HepG2 (cell line): ENCODE results near the gene SRRM1. TPM values are rescaled to one million over a fixed set of nuclear protein-coding genes. Genes with fewer than 3 reads are reported as not detected.

Experiments used
- ATAC-seq: fragments of 200-7000 bp; cut with Tn5 transposase; 3 replicates; pipeline ENCODE4 v1.9.1; 2020; ENCODE audit warnings: mild to moderate bottlenecking, moderate library complexity
- BruUV-seq: library from RNA; stranded (reverse); fragments of 400-500 nt; replicated peaks from 2 replicates; lab custom pipeline; 2021; lab: Mats Ljungman, UMichigan
- CTCF ChIA-PET: fragments of 300-600 bp; formaldehyde crosslinking; extraction: SDS; loops from one replicate; lab custom pipeline; 2021; ENCODE audit warnings: low total read pairs, inconsistent platforms, low intra/inter-chr PET ratio; lab: Yijun Ruan, JAX
- POLR2A ChIA-PET: fragments of 350-600 bp; sonication (Branson Sonifier 250); formaldehyde crosslinking; loops from one replicate; lab custom pipeline; 2020; ENCODE audit warnings: antibody characterized with exemption, inconsistent platforms; lab: Yijun Ruan, JAX
- DNase-seq: peaks from one replicate; pipeline ENCODE4 v3.0.0-alpha.2; 2015; ENCODE audit warnings: low spot score
- FAIRE-seq: peaks from 3 replicates; lab custom pipeline; 2011; peaks lifted over from hg19 to GRCh38; lab: Jason Lieb, UNC
- H2AFZ ChIP-seq: one replicate; pipeline ENCODE4 v1.6.1; 2011; ENCODE audit warnings: low read length, inconsistent platforms
- H3K27ac ChIP-seq: fragments of 300-600 bp; 3 replicates; pipeline ENCODE4 v1.8.0; 2011; ENCODE audit warnings: mixed run types, mild to moderate bottlenecking, mixed read lengths, low read length, inconsistent platforms; ENCODE audit not compliant: insufficient read depth; ENCODE audit errors: extremely low read length
- H3K27me3 ChIP-seq, 2 experiments: fragments of 200-600 bp in 1 of 2; 2 replicates in 1 of 2; 3 replicates in 1 of 2; pipeline versions ENCODE4 v1.6.0 to v1.8.0; 2011; ENCODE audit warnings: low read length in 2 of 2, mild to moderate bottlenecking in 2 of 2, moderate library complexity in 2 of 2, inconsistent platforms in 1 of 2; ENCODE audit not compliant: insufficient read depth in 2 of 2, control insufficient read depth in 1 of 2
- H3K36me3 ChIP-seq, 2 experiments: fragments of 200-600 bp in 1 of 2; replicated peaks in 1 of 2; 2 replicates in 1 of 2; 3 replicates in 1 of 2; pipeline versions ENCODE4 v1.5.1 to v1.8.0; 2011; ENCODE audit warnings: low read length in 2 of 2, inconsistent platforms in 1 of 2; ENCODE audit not compliant: insufficient read depth in 2 of 2, control insufficient read depth in 1 of 2
- H3K4me1 ChIP-seq: 2 replicates; pipeline ENCODE4 v1.5.1; 2012; ENCODE audit warnings: low read length, inconsistent platforms; ENCODE audit not compliant: insufficient read depth
- H3K4me2 ChIP-seq: 2 replicates; pipeline ENCODE4 v1.6.0; 2011; ENCODE audit warnings: low read depth, low read length, inconsistent platforms
- H3K4me3 ChIP-seq, 3 experiments: fragments of 200-600 bp in 1 of 3; sonication (generic), shearing (Covaris generic) in 1 of 3; replicated peaks in 1 of 3; 2 replicates each; pipeline ENCODE4 v1.5.1; 2011 to 2016; ENCODE audit warnings: low read length in 3 of 3, inconsistent platforms in 2 of 3, low read depth in 2 of 3, mild to moderate bottlenecking in 2 of 3, control low read depth in 1 of 3, mixed read lengths in 1 of 3; ENCODE audit not compliant: insufficient read depth in 1 of 3
- H3K79me2 ChIP-seq: one replicate; pipeline ENCODE4 v1.6.1; 2011; ENCODE audit warnings: low read length, inconsistent platforms; ENCODE audit not compliant: insufficient read depth
- H3K9ac ChIP-seq: 2 replicates; pipeline ENCODE4 v1.6.0; 2011; ENCODE audit warnings: mild to moderate bottlenecking, low read depth, low read length, inconsistent platforms; ENCODE audit not compliant: insufficient read depth
- H3K9me3 ChIP-seq: 2 replicates; pipeline ENCODE4 v1.5.1; 2012; ENCODE audit warnings: mild to moderate bottlenecking, low read length
- H4K20me1 ChIP-seq: 2 replicates; pipeline ENCODE4 v1.6.0; 2011; ENCODE audit warnings: inconsistent platforms, mild to moderate bottlenecking, low read length, moderate library complexity; ENCODE audit not compliant: insufficient read depth
- DMAP1 ChIP-seq: IDR thresholded peaks from 2 replicates; pipeline ENCODE4 v1.6.1; 2016
- FIP1L1 ChIP-seq: fragments of 200-400 bp; formaldehyde crosslinking; IDR thresholded peaks from 2 replicates; pipeline ENCODE4 v1.6.1; 2018; ENCODE audit warnings: low read depth, mild to moderate bottlenecking, low read length, moderate library complexity, borderline replicate concordance; ENCODE audit not compliant: insufficient read depth
- LCORL ChIP-seq, 2 experiments: fragments of 450-650 bp in 1 of 2; sonication (generic) in 1 of 2; formaldehyde crosslinking in 1 of 2; IDR thresholded peaks; 2 replicates each; pipeline versions ENCODE4 v1.5.0 to v1.6.1; 2017 to 2020; ENCODE audit warnings: antibody characterized with exemption in 1 of 2, missing genetic modification reagents in 1 of 2
- TAF1 ChIP-seq: sonication (generic); formaldehyde crosslinking; IDR thresholded peaks from 2 replicates; pipeline ENCODE4 v1.4.0; 2020; ENCODE audit warnings: missing genetic modification reagents
- ZBTB7B ChIP-seq: sonication (generic); formaldehyde crosslinking; IDR thresholded peaks from 2 replicates; pipeline ENCODE4 v1.4.0; 2020; ENCODE audit warnings: missing genetic modification reagents
- ZIK1 ChIP-seq: sonication (generic); formaldehyde crosslinking; IDR thresholded peaks from 2 replicates; pipeline ENCODE4 v1.5.0; 2020; ENCODE audit warnings: mild to moderate bottlenecking, low read depth, missing genetic modification reagents, borderline replicate concordance
- ZMAT3 ChIP-seq: sonication (generic); formaldehyde crosslinking; conservative IDR thresholded peaks from 2 replicates; pipeline ENCODE4 v1.7.0; 2021; ENCODE audit warnings: missing genetic modification reagents
- ZMYM2 ChIP-seq: sonication (generic); formaldehyde crosslinking; IDR thresholded peaks from 2 replicates; pipeline ENCODE4 v1.8.0; 2022; ENCODE audit warnings: mild to moderate bottlenecking, missing genetic modification reagents
- ZNF564 ChIP-seq: sonication (generic); formaldehyde crosslinking; IDR thresholded peaks from 2 replicates; pipeline ENCODE4 v1.8.1; 2023; ENCODE audit warnings: mild to moderate bottlenecking, missing genetic modification reagents
- ZNF672 ChIP-seq: sonication (generic); formaldehyde crosslinking; IDR thresholded peaks from 2 replicates; pipeline ENCODE4 v1.8.1; 2022; ENCODE audit warnings: missing genetic modification reagents
- ZSCAN20 ChIP-seq: sonication (generic); formaldehyde crosslinking; IDR thresholded peaks from 2 replicates; pipeline ENCODE4 v1.4.0; 2020; ENCODE audit warnings: missing genetic modification reagents, mild to moderate bottlenecking, borderline replicate concordance
- WGBS: methylation state at CpG from one replicate; pipeline ENCODE4 v1.1.6; 2017; ENCODE audit warnings: low lambda C conversion rate; 5-methylcytosine and 5-hydroxymethylcytosine counted together
- in situ Hi-C: cut with HindIII; loops from 2 replicates; pipeline ENCODE4 v1.10.0; 2017; ENCODE audit warnings: low pct_unique_long_range_greater_than_20kb; ENCODE audit not compliant: extremely low pct_ligation_motif_present
- intact Hi-C: fragments of 100-400 bp; cut with micrococcal nuclease; formaldehyde crosslinking; loops from one replicate; pipeline ENCODE4 v1.10.0; 2022; ENCODE audit not compliant: unreplicated experiment
- polyA plus RNA-seq, 8 experiments: library from polyadenylated mRNA; depleted of rRNA in 3 of 8; stranded (reverse) in 7 of 8; unstranded in 1 of 8; fragments of >200 nt; fragmentation: Illumina TruSeq in 4 of 8; extraction: Trizol in 4 of 8; gene quantifications; 2 replicates each; pipeline versions ENCODE4 v1.2.1 to v1.2.3, GENCODE V29; 2011 to 2016; ENCODE audit warnings: low read depth in 4 of 8, missing spikeins in 1 of 8, mixed read lengths in 1 of 8; ENCODE audit not compliant: insufficient read depth in 1 of 8
- total RNA-seq, 5 experiments: library from RNA; depleted of rRNA; stranded (reverse); fragments of >200 nt; fragmentation: Illumina TruSeq; extraction: Trizol; gene quantifications; 2 replicates each; pipeline ENCODE4 v1.2.3, GENCODE V29; 2016; ENCODE audit warnings: low read depth in 1 of 5
- TF ChIP-seq, protein P1 (sequence below): sonication (generic); formaldehyde crosslinking; IDR thresholded peaks from 2 replicates; pipeline ENCODE4 v1.4.0; 2020; ENCODE audit warnings: mild to moderate bottlenecking, missing genetic modification reagents
- TF ChIP-seq, protein P2 (sequence below): sonication (generic); formaldehyde crosslinking; IDR thresholded peaks from 2 replicates; pipeline ENCODE4 v1.4.0; 2020; ENCODE audit warnings: mild to moderate bottlenecking, missing genetic modification reagents
- TF ChIP-seq, protein P3 (sequence below): sonication (generic); formaldehyde crosslinking; IDR thresholded peaks from 2 replicates; pipeline ENCODE4 v1.4.0; 2020; ENCODE audit warnings: missing genetic modification reagents, mild to moderate bottlenecking, borderline replicate concordance
- TF ChIP-seq, protein P4 (sequence below): sonication (generic); formaldehyde crosslinking; IDR thresholded peaks from 2 replicates; pipeline ENCODE4 v1.5.0; 2020; ENCODE audit warnings: missing genetic modification reagents, mild to moderate bottlenecking, borderline replicate concordance

Gene SRRM1
- total and polyA plus RNA-seq, 2 of the 13 experiments (the other 11 are each of a cell fraction or from before 2014, with no cell fraction given), result 31.6 to 44.5 TPM

DNA sequence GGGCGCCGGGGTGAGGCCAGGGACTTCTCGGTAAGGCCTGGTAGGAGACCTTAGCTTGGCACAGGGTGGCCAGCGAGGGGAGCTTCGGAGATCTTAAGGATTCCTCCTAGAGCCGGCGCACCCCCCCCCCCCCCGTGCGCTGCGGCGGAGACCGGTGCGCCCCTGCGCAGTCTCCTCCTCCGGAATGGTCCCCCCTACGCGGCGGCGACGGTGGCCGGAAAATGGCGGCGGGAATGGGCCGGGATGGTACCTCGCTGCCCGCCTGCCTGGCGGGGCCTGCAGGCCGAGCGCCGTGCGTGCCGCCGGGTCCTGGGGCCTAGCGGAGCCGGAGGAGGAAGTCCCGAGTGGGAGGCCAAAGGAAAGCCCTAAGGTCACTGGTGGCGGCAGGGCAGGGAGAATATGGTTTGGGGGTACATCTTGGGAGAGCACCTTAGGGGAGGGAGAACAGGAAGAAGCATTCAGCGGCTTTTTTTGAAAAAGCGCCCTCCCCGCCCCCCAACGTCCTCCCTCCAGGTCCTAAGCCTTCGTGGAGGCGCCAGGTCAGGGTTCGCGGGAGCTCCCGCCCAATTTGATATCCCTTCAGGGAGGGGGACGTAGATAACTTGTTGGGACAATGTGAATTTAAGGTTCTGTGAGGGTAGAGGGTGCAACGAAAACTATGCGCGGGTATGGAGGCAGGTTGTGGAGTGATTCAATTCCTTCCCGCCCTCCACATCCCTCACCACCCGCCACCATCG lies 429 bp downstream of the SRRM1 start (continued):
- TF ChIP-seq ZMAT3 (CRISPR knock-in tag), result 0 out of 2 replicates have a peak, but pooled peaks have one; percentile 20
- TF ChIP-seq, protein P1, sequence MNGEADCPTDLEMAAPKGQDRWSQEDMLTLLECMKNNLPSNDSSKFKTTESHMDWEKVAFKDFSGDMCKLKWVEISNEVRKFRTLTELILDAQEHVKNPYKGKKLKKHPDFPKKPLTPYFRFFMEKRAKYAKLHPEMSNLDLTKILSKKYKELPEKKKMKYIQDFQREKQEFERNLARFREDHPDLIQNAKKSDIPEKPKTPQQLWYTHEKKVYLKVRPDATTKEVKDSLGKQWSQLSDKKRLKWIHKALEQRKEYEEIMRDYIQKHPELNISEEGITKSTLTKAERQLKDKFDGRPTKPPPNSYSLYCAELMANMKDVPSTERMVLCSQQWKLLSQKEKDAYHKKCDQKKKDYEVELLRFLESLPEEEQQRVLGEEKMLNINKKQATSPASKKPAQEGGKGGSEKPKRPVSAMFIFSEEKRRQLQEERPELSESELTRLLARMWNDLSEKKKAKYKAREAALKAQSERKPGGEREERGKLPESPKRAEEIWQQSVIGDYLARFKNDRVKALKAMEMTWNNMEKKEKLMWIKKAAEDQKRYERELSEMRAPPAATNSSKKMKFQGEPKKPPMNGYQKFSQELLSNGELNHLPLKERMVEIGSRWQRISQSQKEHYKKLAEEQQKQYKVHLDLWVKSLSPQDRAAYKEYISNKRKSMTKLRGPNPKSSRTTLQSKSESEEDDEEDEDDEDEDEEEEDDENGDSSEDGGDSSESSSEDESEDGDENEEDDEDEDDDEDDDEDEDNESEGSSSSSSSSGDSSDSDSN (CRISPR knock-in tag), result peak; percentile 19; the same call in 1 of the 2 replicates

DNA sequence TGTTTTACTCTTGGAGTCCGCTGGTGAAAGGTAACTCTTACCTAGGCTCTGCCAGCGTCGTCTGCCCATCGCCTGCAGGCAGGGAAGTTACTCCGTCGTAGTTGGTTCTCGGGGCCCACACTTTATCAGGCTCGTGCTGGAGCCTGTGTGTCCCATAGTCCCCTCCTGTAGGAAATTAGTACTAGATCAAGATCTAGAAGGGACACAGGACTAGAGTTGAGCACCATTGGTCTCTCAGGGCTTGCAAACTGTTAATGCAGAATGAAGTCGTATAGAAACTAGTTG lies 940 bp downstream of the SRRM1 start:
- WGBS, result 0% methylated on average over 9 of the region's 9 CpGs
- in situ Hi-C loops (no loop called here), intact Hi-C loops (loop anchor here (5.0 kb wide), 2 partner anchors 232 to 627 kb away; partner anchors contain the start of gene STPG1)
- DNase-seq (no peak), ATAC-seq (no peak; the same call in 2 of the 3 replicates), FAIRE-seq (no peak)
- peak overlapping the region; percentile 100 for H3K9ac ChIP-seq
- H3K4me2 ChIP-seq, result peak overlapping the region; percentile 84
- CTCF ChIA-PET, result no interaction called here
- peaks cover 58% of the 10 kb centered on the region for H3K79me2 ChIP-seq
- peaks cover 61% of the 10 kb centered on the region for H3K4me1 ChIP-seq
- peak overlapping the region; percentile 61 to 98 (median 89) for H3K4me3 ChIP-seq
- no TSS peak for BruUV-seq
- H2AFZ ChIP-seq, result no peak overlapping the region
- H3K27me3 ChIP-seq, result no peaks in the 10 kb centered on the region; a peak in 1 of 5 replicates
- peak overlapping the region; percentile 84 for H3K27ac ChIP-seq
- peaks cover 4 to 27% of the 10 kb centered on the region in 2 experiments for H3K36me3 ChIP-seq
- POLR2A ChIA-PET, result no interaction called here
- peaks cover 22% of the 10 kb centered on the region for H4K20me1 ChIP-seq
- no peaks in the 10 kb centered on the region for H3K9me3 ChIP-seq
- TF ChIP-seq, protein P2, sequence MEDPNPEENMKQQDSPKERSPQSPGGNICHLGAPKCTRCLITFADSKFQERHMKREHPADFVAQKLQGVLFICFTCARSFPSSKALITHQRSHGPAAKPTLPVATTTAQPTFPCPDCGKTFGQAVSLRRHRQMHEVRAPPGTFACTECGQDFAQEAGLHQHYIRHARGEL (CRISPR knock-in tag), result no peak
- TF ChIP-seq ZBTB7B (0 out of 2 replicates have a peak, but pooled peaks have one; percentile 1), TAF1 (CRISPR knock-in tag) (no peak), ZNF672 (CRISPR knock-in tag) (no peak), ZNF564 (CRISPR knock-in tag) (no peak), DMAP1 (no peak), ZSCAN20 (CRISPR knock-in tag) (no peak), FIP1L1 (no peak), ZIK1 (CRISPR knock-in tag) (no peak), LCORL (IDR thresholded peaks at IDR 0.05) (no peak), LCORL (CRISPR knock-in tag; IDR thresholded peaks at IDR 0.05) (0 out of 2 replicates have a peak, but pooled peaks have one; percentile 3), ZMYM2 (CRISPR knock-in tag) (no peak)
- TF ChIP-seq, protein P3, sequence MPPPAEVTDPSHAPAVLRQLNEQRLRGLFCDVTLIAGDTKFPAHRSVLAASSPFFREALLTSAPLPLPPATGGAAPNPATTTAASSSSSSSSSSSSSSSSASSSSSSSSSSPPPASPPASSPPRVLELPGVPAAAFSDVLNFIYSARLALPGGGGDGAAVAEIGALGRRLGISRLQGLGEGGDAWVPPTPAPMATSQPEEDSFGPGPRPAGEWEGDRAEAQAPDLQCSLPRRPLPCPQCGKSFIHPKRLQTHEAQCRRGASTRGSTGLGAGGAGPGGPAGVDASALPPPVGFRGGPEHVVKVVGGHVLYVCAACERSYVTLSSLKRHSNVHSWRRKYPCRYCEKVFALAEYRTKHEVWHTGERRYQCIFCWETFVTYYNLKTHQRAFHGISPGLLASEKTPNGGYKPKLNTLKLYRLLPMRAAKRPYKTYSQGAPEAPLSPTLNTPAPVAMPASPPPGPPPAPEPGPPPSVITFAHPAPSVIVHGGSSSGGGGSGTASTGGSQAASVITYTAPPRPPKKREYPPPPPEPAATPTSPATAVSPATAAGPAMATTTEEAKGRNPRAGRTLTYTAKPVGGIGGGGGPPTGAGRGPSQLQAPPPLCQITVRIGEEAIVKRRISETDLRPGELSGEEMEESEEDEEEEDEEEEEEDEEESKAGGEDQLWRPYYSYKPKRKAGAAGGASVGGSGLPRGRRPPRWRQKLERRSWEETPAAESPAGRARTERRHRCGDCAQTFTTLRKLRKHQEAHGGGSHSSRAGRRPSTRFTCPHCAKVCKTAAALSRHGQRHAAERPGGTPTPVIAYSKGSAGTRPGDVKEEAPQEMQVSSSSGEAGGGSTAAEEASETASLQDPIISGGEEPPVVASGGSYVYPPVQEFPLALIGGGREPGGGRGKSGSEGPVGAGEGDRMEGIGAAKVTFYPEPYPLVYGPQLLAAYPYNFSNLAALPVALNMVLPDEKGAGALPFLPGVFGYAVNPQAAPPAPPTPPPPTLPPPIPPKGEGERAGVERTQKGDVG (CRISPR knock-in tag), result no peak
- TF ChIP-seq, protein P4, sequence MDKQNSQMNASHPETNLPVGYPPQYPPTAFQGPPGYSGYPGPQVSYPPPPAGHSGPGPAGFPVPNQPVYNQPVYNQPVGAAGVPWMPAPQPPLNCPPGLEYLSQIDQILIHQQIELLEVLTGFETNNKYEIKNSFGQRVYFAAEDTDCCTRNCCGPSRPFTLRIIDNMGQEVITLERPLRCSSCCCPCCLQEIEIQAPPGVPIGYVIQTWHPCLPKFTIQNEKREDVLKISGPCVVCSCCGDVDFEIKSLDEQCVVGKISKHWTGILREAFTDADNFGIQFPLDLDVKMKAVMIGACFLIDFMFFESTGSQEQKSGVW, result no peak
